Effector memory CD8-positive, alpha-beta T cell (primary cell): ENCODE data around the gene FAH.
A peak's percentile ranks its signal among the peaks of the same experiment; 100 is the strongest.

Experiments
- ATAC-seq: fragments of 150-1000 bp; cut with Tn5 transposase; replicated peaks from 2 replicates; pipeline ENCODE4 v1.10.0; 2021; ENCODE audit warnings: mild to moderate bottlenecking, moderate library complexity
- DNase-seq, 3 experiments: peaks; one replicate each; pipeline ENCODE4 v3.0.0; 2021
- H3K27ac Mint-ChIP-seq, 2 donors: one replicate each; pipeline ENCODE4 v1.8.0; 2022; ENCODE audit warnings: mild to moderate bottlenecking in 2 of 2, mixed read lengths in 2 of 2, moderate library complexity in 2 of 2
- H3K27me3 Mint-ChIP-seq, 2 donors: one replicate each; pipeline ENCODE4 v1.8.0; 2022; ENCODE audit warnings: mixed read lengths in 2 of 2
- H3K36me3 Mint-ChIP-seq: one replicate; pipeline ENCODE4 v1.8.0; 2022; ENCODE audit warnings: mild to moderate bottlenecking, moderate library complexity, mixed read lengths; ENCODE audit not compliant: insufficient read depth
- H3K4me1 Mint-ChIP-seq, 2 donors: one replicate each; pipeline ENCODE4 v1.8.0; 2022; ENCODE audit warnings: low read depth in 2 of 2, mixed read lengths in 2 of 2
- H3K4me3 Mint-ChIP-seq, 2 donors: one replicate each; pipeline ENCODE4 v1.8.0; 2022; ENCODE audit warnings: mild to moderate bottlenecking in 2 of 2, mixed read lengths in 2 of 2, moderate library complexity in 2 of 2
- H3K9me3 Mint-ChIP-seq, 2 donors: one replicate each; pipeline ENCODE4 v1.8.0; 2022; ENCODE audit warnings: mixed read lengths in 2 of 2

Gene FAH

DNA sequence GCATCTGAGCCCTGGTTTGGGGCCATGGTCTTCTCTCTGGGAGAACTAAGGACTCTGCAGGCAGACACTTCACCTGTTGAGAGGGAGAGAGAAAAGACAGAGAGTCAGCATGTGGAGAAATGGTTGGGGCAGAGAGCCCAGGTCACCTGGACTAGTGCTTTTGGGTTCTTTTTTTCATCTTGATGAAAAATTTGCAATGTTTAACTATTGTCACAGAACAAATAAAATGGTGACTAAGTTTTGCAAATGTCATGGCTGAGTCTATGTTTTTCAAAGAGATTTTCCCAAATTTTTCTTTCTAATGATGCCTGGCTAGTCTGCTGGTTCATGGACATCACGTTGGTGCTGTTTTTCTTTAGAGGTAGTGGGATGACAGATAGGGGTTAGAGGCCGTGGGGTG lies 17.8 kb downstream of the FAH start:
- Mint-ChIP-seq H3K36me3 (no peaks in the 10 kb centered on the region), H3K4me3 (no peak overlapping the region), H3K27ac (no peak overlapping the region), H3K4me1 (no peaks in the 10 kb centered on the region), H3K27me3 (no peaks in the 10 kb centered on the region), H3K9me3 (no peaks in the 10 kb centered on the region)
- ATAC-seq (no peak), DNase-seq (no peak)

DNA sequence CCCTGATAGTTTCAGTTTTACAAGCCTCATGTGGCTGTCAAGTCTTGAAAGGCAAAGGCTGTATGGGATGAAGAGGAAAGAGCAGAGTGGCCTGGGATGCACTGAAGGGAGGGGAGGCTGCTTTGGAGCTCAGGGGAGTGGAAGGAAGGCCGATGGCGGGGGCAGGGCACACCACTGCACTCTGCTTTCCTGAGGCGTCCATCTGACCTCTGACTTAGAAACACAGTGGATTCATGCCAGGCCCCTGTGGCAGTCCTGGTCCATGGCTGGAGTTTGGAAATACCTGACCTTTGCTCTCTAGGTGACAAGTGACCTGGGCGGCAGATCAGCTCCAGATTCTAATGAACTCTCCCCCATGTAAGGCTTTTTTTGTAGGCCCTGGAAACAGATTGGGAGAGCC lies 19.0 kb downstream of the FAH start:
- H3K4me1 Mint-ChIP-seq, result no peaks in the 10 kb centered on the region
- no peak overlapping the region for H3K4me3 Mint-ChIP-seq
- DNase-seq, result no peak
- no peaks in the 10 kb centered on the region for H3K9me3 Mint-ChIP-seq
- H3K36me3 Mint-ChIP-seq, result no peaks in the 10 kb centered on the region
- ATAC-seq, result no peak
- H3K27ac Mint-ChIP-seq, result no peak overlapping the region
- no peaks in the 10 kb centered on the region for H3K27me3 Mint-ChIP-seq

DNA sequence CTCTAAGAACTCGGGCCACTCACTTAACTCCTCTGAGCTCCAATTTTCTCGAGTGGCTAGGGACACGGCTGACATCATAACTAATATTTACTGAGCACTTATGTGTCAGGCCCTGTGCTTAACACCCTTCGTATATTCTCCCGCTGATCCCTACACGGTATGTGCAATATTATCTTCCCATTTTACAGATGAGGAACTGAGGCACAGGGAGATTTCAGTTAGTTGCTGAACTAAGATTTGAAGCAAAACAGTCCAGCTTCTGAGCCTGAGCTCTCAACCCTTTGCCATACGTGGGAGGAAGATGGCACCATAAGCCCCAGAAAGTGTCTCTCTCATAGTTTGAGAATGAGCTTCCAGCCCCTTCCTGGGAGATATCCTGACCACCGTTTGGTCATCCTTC lies 19.6 kb downstream of the FAH start:
- no peaks in the 10 kb centered on the region for H3K4me1 Mint-ChIP-seq
- no peak overlapping the region for H3K27ac Mint-ChIP-seq
- no peak for ATAC-seq
- no peak for DNase-seq
- no peaks in the 10 kb centered on the region for H3K27me3 Mint-ChIP-seq
- H3K4me3 Mint-ChIP-seq, result no peak overlapping the region
- no peaks in the 10 kb centered on the region for H3K36me3 Mint-ChIP-seq
- no peaks in the 10 kb centered on the region for H3K9me3 Mint-ChIP-seq

DNA sequence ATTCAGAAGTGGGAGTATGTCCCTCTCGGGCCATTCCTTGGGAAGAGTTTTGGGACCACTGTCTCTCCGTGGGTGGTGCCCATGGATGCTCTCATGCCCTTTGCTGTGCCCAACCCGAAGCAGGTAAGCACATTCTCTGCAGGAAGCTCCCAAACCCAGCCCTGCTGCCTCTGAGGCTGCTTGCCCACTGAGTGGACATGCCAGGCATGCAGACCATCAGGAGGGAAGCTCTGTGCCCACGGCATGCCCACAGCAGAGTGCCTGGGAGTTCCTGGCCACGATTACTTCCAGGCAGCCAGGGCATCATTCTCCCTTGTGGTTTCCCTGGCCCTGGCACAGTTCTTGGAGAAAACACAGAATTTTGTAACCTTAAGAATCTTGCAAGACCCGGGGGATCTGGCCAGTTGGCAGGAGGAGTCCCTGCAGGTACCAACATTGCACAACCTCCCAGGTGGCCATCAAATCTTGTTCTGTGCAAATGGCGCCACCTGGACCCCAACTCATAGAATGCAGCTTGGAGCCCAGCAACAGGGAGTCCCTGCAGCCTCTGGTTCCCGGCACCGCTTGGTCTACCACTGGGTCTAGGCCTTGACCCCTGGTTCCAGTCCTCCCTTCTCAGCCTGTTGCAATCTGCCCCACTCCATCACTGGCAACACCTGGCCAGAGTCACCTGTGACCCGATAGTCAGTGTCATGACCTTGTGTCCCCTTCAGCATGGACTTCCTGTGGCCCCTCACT lies 20.4 kb downstream of the FAH start:
- Mint-ChIP-seq H3K36me3 (no peaks in the 10 kb centered on the region), H3K27ac (no peak overlapping the region), H3K9me3 (no peaks in the 10 kb centered on the region), H3K4me3 (no peak overlapping the region), H3K27me3 (no peaks in the 10 kb centered on the region), H3K4me1 (no peaks in the 10 kb centered on the region)
- ATAC-seq (peak; percentile 72), DNase-seq (peak; percentile 57 to 66 (median 62))

DNA sequence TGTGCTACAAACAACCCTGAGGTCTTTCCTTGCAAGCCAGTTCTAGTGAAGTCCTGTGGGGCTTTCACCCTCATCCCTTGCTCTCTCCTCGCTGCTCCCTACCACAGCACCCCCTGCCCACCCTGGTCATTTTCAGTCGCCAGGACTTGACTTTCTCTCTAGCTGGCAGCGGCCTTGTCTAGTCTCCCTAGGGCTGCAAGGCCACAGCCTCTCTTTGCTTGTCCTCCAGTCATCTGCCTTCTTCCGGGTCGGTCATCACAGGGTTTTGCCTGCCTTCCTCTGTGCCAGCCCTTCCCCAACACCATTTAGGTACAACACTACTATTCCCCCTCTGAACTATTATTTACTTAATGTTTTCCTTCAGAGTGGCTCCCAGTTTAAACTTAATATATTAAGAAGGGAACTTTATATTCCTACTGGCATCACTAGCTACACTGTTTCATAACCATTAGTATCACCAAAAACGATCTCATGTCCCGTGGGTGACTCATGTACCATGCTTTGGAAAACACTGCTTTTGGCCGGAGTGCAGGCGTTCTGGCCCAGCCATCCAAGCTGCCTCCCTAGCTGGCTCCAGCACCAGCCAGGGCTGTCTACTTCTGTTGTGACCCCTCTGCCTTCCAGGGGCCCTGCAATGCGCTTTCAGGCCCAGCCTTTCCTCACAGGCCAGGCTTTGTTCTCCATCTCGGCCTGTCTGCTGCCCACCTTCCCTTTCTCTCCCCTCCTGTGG lies 21.4 kb downstream of the FAH start:
- H3K27me3 Mint-ChIP-seq, result no peaks in the 10 kb centered on the region
- H3K27ac Mint-ChIP-seq, result no peak overlapping the region
- DNase-seq (no peak), ATAC-seq (no peak)
- no peaks in the 10 kb centered on the region for H3K4me1 Mint-ChIP-seq
- H3K36me3 Mint-ChIP-seq, result no peaks in the 10 kb centered on the region
- H3K4me3 Mint-ChIP-seq, result no peak overlapping the region
- H3K9me3 Mint-ChIP-seq, result no peaks in the 10 kb centered on the region

DNA sequence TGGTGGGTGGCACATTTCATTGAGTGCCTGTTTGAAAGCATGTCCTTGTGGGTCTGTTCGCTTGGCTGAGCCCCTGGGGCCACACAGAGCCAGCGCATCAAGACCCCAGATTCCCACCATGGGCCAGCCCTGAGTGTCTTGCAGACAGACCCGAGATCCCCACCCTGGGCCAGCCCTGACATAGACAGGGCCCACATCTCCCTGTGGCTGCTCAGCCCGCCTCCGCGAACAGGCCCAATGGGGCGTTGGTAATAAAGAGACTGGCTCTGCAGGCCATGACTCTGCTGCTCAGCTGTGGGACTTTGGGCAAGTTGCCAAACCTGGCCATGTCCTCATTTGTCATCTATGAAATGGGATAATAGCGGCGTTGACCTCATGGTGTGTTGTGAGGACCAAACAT lies 22.6 kb downstream of the FAH start:
- Mint-ChIP-seq H3K9me3 (no peaks in the 10 kb centered on the region), H3K27me3 (no peaks in the 10 kb centered on the region), H3K4me3 (no peak overlapping the region), H3K27ac (no peak overlapping the region), H3K4me1 (no peaks in the 10 kb centered on the region), H3K36me3 (no peaks in the 10 kb centered on the region)
- no peak for DNase-seq
- ATAC-seq, result no peak

DNA sequence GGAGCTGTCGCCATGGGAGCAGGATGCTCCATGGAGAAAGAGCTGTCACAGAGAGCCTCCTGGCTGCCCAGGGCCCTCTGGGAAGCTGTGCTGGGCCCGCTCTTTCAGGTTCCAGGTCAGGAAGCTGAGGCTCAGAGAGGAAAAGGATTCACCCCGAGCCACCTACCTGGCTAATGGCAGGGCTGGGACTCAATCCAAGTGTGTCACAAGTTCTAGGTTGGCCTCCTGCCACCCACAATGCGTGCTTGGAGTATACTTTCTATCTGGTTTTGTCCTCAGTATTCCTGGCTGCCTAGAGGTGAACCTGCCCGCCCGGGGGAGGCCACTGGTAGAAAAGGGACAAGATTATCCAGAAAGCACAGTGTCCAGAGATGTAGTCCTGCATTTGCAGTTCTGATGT lies 23.6 kb downstream of the FAH start:
- DNase-seq, result no peak
- Mint-ChIP-seq H3K4me1 (no peaks in the 10 kb centered on the region), H3K27ac (no peak overlapping the region), H3K36me3 (no peaks in the 10 kb centered on the region), H3K27me3 (no peaks in the 10 kb centered on the region), H3K4me3 (no peak overlapping the region), H3K9me3 (no peaks in the 10 kb centered on the region)
- ATAC-seq, result no peak

DNA sequence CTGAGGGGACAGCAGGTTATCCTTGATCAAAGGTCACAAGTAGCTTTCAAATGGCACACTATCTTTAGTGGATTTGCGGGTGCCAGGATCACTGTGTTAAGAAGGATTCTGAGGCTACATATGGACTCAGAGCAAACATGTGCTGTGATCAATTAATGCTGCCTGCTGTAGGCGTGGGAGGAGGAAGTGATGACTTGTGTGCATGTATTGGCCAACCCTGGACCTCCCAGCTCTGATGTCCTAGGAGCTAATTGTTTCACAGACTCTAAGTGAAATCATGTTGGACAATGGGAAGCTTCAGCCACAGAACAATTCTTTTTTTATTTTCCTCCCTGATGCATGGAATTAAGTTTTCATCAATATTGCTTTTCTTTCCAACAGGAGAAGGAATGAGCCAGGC lies 24.4 kb downstream of the FAH start:
- H3K27me3 Mint-ChIP-seq, result no peaks in the 10 kb centered on the region
- no peak overlapping the region for H3K4me3 Mint-ChIP-seq
- no peaks in the 10 kb centered on the region for H3K9me3 Mint-ChIP-seq
- no peaks in the 10 kb centered on the region for H3K36me3 Mint-ChIP-seq
- no peaks in the 10 kb centered on the region for H3K4me1 Mint-ChIP-seq
- no peak for DNase-seq
- no peak overlapping the region for H3K27ac Mint-ChIP-seq
- no peak for ATAC-seq

DNA sequence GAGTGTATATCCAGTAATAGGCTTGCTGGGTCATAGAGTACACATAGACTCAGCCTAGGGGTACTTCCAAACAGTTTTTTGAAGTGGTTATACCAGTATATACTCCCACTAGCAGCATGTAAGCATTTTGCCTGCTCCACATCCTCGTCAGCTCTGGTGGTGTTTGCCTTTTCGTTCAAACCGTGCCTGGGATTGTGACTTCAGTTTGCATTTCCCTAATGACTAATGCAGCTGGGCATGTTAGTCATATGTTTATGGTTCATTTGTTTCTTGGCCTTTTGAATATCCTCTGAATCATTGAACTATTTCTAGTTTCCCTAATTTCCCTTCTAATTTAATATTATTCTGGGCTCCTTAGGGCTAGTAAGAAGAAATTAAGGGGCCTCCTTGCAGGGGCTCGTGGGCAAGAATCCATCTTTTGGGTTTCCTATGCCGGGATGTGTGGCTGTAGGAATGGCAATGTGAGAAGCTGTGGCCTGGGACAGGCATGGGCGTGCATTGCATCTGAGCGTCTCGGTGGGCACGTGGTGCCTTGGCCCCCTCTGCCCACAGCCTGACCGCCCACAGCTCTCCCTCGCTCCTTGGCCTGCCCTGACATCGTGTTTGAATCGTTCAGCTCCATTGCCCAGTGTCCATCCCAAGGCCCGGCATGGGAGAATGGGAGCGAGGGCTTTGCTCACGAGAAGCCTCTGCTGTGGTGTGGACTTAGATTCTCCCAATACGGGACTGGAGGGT lies 26.4 kb downstream of the FAH start:
- H3K4me3 Mint-ChIP-seq, result no peak overlapping the region
- H3K27me3 Mint-ChIP-seq, result no peaks in the 10 kb centered on the region
- no peak overlapping the region for H3K27ac Mint-ChIP-seq
- H3K9me3 Mint-ChIP-seq, result no peaks in the 10 kb centered on the region
- ATAC-seq (no peak), DNase-seq (no peak)
- H3K4me1 Mint-ChIP-seq, result no peaks in the 10 kb centered on the region
- no peaks in the 10 kb centered on the region for H3K36me3 Mint-ChIP-seq

DNA sequence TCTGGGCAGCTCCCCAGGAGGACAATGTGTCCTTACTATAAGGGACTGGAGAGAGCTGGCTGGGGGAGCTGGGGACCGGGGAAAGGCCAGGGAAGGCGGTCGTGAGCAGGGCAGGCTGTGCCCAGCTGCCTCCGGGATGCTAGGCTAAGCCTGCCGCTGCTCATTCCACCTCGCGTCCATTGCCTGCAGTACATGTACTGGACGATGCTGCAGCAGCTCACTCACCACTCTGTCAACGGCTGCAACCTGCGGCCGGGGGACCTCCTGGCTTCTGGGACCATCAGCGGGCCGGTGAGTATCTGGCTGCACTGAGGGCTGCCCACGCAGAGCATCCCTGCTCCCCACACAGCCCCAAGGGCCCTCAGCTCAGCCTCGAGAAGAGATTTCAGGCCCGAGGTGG lies 27.1 kb downstream of the FAH start:
- no peaks in the 10 kb centered on the region for H3K27me3 Mint-ChIP-seq
- H3K4me3 Mint-ChIP-seq, result no peak overlapping the region
- no peak overlapping the region for H3K27ac Mint-ChIP-seq
- no peak for DNase-seq
- H3K9me3 Mint-ChIP-seq, result no peaks in the 10 kb centered on the region
- H3K36me3 Mint-ChIP-seq, result no peaks in the 10 kb centered on the region
- ATAC-seq, result no peak
- H3K4me1 Mint-ChIP-seq, result no peaks in the 10 kb centered on the region

DNA sequence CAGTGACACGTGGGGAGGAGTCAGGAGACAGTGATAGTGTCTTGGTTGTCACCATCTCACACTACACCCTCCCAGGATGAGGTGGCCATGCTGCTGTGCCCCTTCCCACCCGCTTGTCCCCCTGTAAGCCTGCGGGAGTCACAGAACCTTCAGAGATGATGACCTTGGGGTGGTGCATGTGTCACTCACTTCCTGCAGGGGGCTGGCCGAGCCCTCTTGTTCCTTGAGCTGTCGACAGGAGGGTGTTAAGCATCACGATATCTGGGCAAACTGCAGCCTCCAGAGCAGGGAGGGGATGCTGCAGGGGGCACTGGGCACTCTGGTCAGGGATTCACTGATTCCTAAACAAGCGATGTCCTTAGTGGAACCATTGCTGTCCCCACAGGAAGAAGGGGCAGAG lies 27.7 kb downstream of the FAH start:
- H3K27ac Mint-ChIP-seq, result no peak overlapping the region
- no peaks in the 10 kb centered on the region for H3K9me3 Mint-ChIP-seq
- DNase-seq (no peak), ATAC-seq (no peak)
- H3K4me1 Mint-ChIP-seq, result no peaks in the 10 kb centered on the region
- H3K27me3 Mint-ChIP-seq, result no peaks in the 10 kb centered on the region
- no peaks in the 10 kb centered on the region for H3K36me3 Mint-ChIP-seq
- no peak overlapping the region for H3K4me3 Mint-ChIP-seq

DNA sequence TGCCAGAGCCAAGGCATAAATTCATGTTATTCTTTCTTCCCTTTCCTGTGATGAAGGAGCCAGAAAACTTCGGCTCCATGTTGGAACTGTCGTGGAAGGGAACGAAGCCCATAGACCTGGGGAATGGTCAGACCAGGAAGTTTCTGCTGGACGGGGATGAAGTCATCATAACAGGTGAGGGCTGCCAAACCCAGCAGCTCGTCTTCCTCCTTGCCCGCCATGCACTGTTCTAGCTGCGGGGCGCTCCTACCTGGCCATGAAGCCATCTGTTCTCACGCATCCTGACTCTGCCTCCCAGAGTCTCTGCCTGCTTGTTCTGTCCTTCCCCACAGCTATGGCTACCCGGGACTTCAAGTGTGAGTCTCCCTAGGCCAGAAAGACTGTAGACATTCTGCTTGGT lies 28.2 kb downstream of the FAH start:
- Mint-ChIP-seq H3K4me3 (no peak overlapping the region), H3K27me3 (no peaks in the 10 kb centered on the region), H3K9me3 (no peaks in the 10 kb centered on the region), H3K36me3 (no peaks in the 10 kb centered on the region), H3K27ac (no peak overlapping the region), H3K4me1 (no peaks in the 10 kb centered on the region)
- DNase-seq, result no peak
- ATAC-seq, result no peak

DNA sequence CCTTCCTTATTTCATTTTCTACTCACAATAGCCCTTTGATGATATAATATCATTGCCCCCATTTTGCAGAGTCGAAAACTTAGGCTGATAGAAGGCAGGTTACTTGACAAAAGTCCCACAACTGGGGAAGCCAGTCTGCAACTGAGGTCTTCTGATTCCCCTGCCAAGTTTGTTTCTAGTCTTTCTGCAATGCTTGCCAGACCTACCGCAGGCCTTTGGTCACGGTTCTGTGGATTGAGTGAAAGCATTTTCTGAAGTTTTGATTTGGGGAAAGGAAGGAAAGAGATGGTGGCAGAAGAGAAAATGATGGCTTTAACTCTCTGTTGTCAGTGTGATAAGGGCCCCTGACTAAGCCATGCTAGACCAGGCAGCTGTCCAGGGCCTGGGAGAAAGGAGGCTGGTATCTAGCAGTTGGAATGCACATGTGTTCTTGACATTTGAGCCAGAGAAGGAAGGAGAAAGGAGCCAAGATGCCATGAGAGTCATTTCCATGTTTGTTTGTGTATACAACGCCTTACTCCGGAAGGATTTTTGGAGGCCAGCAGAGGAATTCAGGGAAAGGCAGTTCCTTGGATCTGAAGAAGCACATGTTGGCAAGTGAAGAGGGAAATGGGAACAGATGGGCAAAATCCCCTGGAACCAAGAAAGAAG lies 29.9 kb downstream of the FAH start:
- DNase-seq, result no peak
- Mint-ChIP-seq H3K27me3 (no peaks in the 10 kb centered on the region), H3K27ac (no peak overlapping the region), H3K4me3 (no peak overlapping the region), H3K36me3 (no peaks in the 10 kb centered on the region), H3K4me1 (no peaks in the 10 kb centered on the region), H3K9me3 (no peaks in the 10 kb centered on the region)
- ATAC-seq, result no peak
